HEK293T (cell line): ENCODE data around the gene ESR1.
"Not testable (repeated sequence)": the region's sequence is repeated elsewhere in the genome, so short reads cannot be mapped to it uniquely, and the experiment has no call there.

Source experiments
- CTCF ChIA-PET: fragments of 350-600 bp; formaldehyde crosslinking; extraction: SDS; loops from one replicate; lab custom pipeline; 2021; ENCODE audit warnings: antibody characterized with exemption, inconsistent platforms; lab: Yijun Ruan, JAX
- POLR2A ChIA-PET: fragments of 350-600 bp; formaldehyde crosslinking; extraction: SDS; loops from one replicate; lab custom pipeline; 2020; ENCODE audit warnings: antibody characterized with exemption, inconsistent platforms; lab: Yijun Ruan, JAX
- DNase-seq: peaks from one replicate; pipeline ENCODE4 v3.0.0; 2012; ENCODE audit warnings: mixed read lengths; ENCODE audit errors: extremely low spot score
- ARNT ChIP-seq: fragments of 450-650 bp; IDR thresholded peaks from 2 replicates; pipeline ENCODE4 v1.6.1; 2017; ENCODE audit warnings: mild to moderate bottlenecking
- BHLHE40 ChIP-seq: fragments of 450-650 bp; IDR thresholded peaks from 2 replicates; pipeline ENCODE4 v1.6.1; 2016; ENCODE audit warnings: mild to moderate bottlenecking, moderate library complexity, borderline replicate concordance
- CTBP1 ChIP-seq: fragments of 450-650 bp; IDR thresholded peaks from 2 replicates; pipeline ENCODE4 v1.6.1; 2016; ENCODE audit warnings: borderline replicate concordance
- ELF4 ChIP-seq: fragments of 450-650 bp; IDR thresholded peaks from 2 replicates; pipeline ENCODE4 v1.6.1; 2017; ENCODE audit warnings: antibody characterized with exemption
- FOXA1 ChIP-seq: fragments of 450-650 bp; IDR thresholded peaks from 2 replicates; pipeline ENCODE4 v1.6.1; 2016; ENCODE audit warnings: mild to moderate bottlenecking
- FOXK2 ChIP-seq: fragments of 450-650 bp; IDR thresholded peaks from 2 replicates; pipeline ENCODE4 v1.6.1; 2016; ENCODE audit warnings: mild to moderate bottlenecking
- FOXM1 ChIP-seq: fragments of 450-650 bp; IDR thresholded peaks from 2 replicates; pipeline ENCODE4 v1.6.1; 2017; ENCODE audit warnings: mild to moderate bottlenecking, borderline replicate concordance
- HDGF ChIP-seq: fragments of 450-650 bp; IDR thresholded peaks from 2 replicates; pipeline ENCODE4 v1.6.1; 2017; ENCODE audit warnings: antibody characterized with exemption, borderline replicate concordance
- L3MBTL2 ChIP-seq: fragments of 450-650 bp; conservative IDR thresholded peaks from 2 replicates; pipeline ENCODE4 v1.6.1; 2016; ENCODE audit warnings: mild to moderate bottlenecking
- LEF1 ChIP-seq: fragments of 450-650 bp; IDR thresholded peaks from 2 replicates; pipeline ENCODE4 v1.6.1; 2017; ENCODE audit warnings: mild to moderate bottlenecking, borderline replicate concordance
- NFRKB ChIP-seq: fragments of 450-650 bp; IDR thresholded peaks from 2 replicates; pipeline ENCODE4 v1.6.1; 2016; ENCODE audit warnings: mild to moderate bottlenecking, moderate library complexity
- SP1 ChIP-seq: fragments of 450-650 bp; IDR thresholded peaks from 2 replicates; pipeline ENCODE4 v1.6.1; 2017
- SUZ12 ChIP-seq: fragments of 450-650 bp; IDR thresholded peaks from 2 replicates; pipeline ENCODE4 v1.6.1; 2016; ENCODE audit warnings: mild to moderate bottlenecking
- TARDBP ChIP-seq: fragments of 450-650 bp; IDR thresholded peaks from 2 replicates; pipeline ENCODE4 v1.6.1; 2016
- ZNF384 ChIP-seq: fragments of 450-650 bp; IDR thresholded peaks from 2 replicates; pipeline ENCODE4 v1.6.1; 2016
- TF ChIP-seq, protein P1 (sequence below): fragments of 450-650 bp; IDR thresholded peaks from 2 replicates; pipeline ENCODE4 v1.6.1; 2016

The ESR1 gene

DNA sequence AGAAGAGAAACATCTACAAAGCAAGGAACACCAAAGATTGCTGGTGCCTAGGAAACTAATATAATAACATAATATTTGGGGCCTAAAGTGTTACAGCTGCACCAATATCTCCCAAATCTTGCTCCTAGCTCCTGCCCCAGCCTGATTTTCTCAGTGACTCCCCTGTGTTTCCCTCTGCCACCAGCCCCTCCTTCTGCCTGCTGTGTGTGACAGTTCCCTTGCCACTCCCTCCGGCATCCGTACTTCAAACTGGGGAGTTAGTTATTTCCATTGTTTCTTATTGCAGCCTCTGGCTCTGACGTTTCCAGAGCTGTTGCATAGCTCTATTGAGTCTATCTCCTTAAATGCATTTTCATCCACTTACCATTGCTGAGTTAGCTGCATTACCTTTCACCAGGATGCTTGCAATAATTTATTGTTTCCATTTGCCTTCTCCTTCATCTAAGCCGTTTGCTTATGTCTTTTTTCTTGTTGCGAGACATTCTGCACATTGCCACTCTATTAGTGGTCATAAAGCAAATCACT, 43.1 kb downstream of the ESR1 start:
- CTCF ChIA-PET: interaction anchor here (0.7 kb wide), 1 partner anchor 1092 kb away, joined by 3 read pairs; no protein-coding TSS in a partner anchor
- TF ChIP-seq FOXK2 (no peak), ZNF384 (no peak), L3MBTL2 (no peak)
- no peak for DNase-seq
- POLR2A ChIA-PET: no interaction called here

DNA sequence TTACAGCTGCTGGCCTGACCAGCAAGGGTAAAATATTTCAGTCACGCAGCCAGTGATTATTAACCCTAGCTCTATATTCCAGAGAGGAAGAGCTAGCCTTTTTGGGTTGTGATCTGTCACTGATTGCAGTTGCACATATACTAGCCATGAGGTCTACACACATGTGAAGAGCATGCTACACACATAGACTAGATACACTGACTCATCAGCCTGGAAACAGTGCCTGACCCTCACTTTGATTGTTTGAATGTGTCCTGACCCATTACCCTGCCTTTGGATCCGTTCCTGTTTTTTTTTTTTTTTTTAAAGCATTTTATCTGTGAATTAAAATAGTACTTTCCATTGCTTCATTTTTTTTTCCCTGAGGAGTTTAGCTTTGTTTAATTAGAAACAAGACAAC, 50.8 kb downstream of the ESR1 start:
- ChIA-PET POLR2A (no interaction called here), CTCF (no interaction called here)
- TF ChIP-seq SP1 (no peak), SUZ12 (no peak), HDGF (no peak), LEF1 (no peak), ARNT (no peak), CTBP1 (no peak), FOXM1 (no peak), BHLHE40 (no peak), L3MBTL2 (no peak), FOXK2 (no peak)
- TF ChIP-seq, protein P1, sequence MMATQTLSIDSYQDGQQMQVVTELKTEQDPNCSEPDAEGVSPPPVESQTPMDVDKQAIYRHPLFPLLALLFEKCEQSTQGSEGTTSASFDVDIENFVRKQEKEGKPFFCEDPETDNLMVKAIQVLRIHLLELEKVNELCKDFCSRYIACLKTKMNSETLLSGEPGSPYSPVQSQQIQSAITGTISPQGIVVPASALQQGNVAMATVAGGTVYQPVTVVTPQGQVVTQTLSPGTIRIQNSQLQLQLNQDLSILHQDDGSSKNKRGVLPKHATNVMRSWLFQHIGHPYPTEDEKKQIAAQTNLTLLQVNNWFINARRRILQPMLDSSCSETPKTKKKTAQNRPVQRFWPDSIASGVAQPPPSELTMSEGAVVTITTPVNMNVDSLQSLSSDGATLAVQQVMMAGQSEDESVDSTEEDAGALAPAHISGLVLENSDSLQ: no peak
- no peak for DNase-seq

DNA sequence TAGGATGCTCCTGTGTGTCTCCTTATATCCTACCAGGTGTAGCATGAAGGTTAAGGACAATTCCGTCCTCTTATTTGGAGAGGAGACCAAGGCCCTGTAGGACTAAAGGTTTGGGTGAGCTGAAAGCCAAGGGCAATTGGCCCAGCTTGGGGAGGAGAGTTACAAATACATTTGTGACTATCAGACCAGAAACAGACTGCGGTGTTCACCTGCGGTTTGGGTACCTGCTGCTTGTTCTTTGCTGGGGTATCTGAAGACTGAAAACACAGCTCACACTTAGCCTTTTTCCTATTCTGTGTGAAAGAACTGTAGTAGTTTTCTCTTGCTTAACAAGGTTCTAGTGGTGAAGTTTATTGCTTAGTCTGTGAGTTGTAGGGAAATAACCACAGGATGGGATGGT, 55.0 kb downstream of the ESR1 start:
- POLR2A ChIA-PET: no interaction called here
- no peak for DNase-seq
- CTCF ChIA-PET: no interaction called here
- no peak for TF ChIP-seq LEF1
- TF ChIP-seq ZNF384: no peak
- no peak for TF ChIP-seq NFRKB
- no peak for TF ChIP-seq FOXM1
- no peak for TF ChIP-seq FOXA1
- TF ChIP-seq BHLHE40: no peak
- TF ChIP-seq, protein P1: no peak
- TF ChIP-seq L3MBTL2: no peak
- no peak for TF ChIP-seq TARDBP
- TF ChIP-seq CTBP1: no peak
- TF ChIP-seq SP1: no peak
- TF ChIP-seq ELF4: no peak
- no peak for TF ChIP-seq HDGF
- no peak for TF ChIP-seq SUZ12
- no peak for TF ChIP-seq FOXK2
- no peak for TF ChIP-seq ARNT

DNA sequence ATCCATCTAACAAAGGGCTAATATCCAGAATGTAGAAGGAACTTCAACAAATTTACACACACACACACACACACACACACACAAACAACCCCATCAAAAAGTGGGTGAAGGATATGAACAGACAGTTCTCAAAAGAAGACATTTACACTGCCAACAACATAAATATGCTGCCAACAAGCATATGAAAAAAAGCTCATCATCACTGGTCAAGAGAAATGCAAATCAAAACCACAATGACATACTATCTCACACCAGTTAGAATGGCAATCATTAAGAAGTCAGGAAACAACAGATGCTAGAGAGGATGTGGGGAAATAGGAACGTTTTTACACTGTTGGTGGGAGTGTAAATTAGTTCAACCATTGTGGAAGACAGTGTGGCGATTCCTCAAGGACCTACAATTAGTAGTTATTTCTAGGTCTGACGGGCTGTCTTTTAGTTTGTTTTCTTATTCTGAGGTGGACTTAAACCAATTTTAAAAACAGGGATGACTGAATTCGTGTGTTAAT, 59.9 kb downstream of the ESR1 start:
- DNase-seq, CTCF ChIA-PET, POLR2A ChIA-PET: not testable (repeated sequence)

DNA sequence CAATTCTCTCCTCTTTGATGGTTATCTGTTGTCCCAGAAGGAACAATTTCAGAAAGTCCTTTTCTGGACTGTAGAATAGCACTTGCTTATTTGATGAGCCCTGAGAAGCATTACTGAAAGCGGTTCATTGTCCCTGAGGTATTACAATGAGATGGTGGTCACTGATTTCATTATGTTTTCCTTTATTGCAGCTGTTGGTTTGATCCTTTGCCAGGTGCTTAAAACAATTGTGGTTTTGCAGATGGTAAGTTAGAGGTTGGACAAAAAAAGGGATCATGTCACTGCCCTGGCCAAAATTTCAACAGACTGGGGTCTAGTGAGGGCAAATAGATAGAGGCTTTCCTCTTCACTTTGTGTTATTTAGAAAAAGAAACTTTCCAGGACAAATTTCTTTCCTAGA, 61.9 kb downstream of the ESR1 start:
- no peak for TF ChIP-seq ZNF384
- no peak for TF ChIP-seq CTBP1
- no peak for TF ChIP-seq ELF4
- TF ChIP-seq FOXA1: no peak
- TF ChIP-seq ARNT: no peak
- no peak for TF ChIP-seq L3MBTL2
- no peak for TF ChIP-seq SP1
- TF ChIP-seq FOXK2: no peak
- no peak for TF ChIP-seq NFRKB
- no peak for TF ChIP-seq FOXM1
- TF ChIP-seq, protein P1: no peak
- TF ChIP-seq LEF1: no peak
- TF ChIP-seq TARDBP: no peak
- POLR2A ChIA-PET: no interaction called here
- CTCF ChIA-PET: no interaction called here
- DNase-seq: no peak

DNA sequence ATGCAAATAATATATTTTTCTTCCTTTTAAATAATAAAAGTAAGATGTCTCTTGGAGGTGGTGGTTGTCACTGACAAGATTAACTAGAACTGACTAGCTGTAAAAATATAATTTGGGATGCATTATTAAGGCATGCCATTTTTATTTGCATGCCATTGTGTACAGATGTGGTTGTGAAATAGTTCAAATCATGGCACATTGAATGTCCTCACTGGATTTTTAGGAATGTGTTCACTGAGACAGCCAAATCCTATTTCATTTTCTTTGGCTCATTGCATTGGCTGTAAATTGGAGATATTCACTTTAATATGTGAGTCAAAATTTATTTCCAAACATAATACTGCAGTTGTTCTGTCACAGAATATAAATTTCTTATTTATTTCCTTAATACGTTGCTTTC, 62.3 kb downstream of the ESR1 start:
- TF ChIP-seq, protein P1: no peak
- TF ChIP-seq ARNT: no peak
- no peak for TF ChIP-seq FOXA1
- no peak for TF ChIP-seq ZNF384
- TF ChIP-seq NFRKB: no peak
- TF ChIP-seq HDGF: no peak
- TF ChIP-seq FOXK2: no peak
- TF ChIP-seq TARDBP: no peak
- no peak for TF ChIP-seq LEF1
- TF ChIP-seq SUZ12: no peak
- no peak for TF ChIP-seq ELF4
- TF ChIP-seq L3MBTL2: no peak
- TF ChIP-seq CTBP1: no peak
- no peak for TF ChIP-seq BHLHE40
- TF ChIP-seq SP1: no peak
- no peak for TF ChIP-seq FOXM1
- ChIA-PET CTCF (no interaction called here), POLR2A (no interaction called here)
- DNase-seq: no peak
